GM18519 (cell line): ENCODE data around the gene HOXD9.

ENCODE experiments used
- ATAC-seq: cut with Tn5 transposase; IDR thresholded peaks from one replicate; pipeline ENCODE4 v1.9.1; 2021; ENCODE audit warnings: mild to moderate bottlenecking, moderate library complexity; ENCODE audit not compliant: unreplicated experiment, low FRiP score

HOXD9 gene

DNA sequence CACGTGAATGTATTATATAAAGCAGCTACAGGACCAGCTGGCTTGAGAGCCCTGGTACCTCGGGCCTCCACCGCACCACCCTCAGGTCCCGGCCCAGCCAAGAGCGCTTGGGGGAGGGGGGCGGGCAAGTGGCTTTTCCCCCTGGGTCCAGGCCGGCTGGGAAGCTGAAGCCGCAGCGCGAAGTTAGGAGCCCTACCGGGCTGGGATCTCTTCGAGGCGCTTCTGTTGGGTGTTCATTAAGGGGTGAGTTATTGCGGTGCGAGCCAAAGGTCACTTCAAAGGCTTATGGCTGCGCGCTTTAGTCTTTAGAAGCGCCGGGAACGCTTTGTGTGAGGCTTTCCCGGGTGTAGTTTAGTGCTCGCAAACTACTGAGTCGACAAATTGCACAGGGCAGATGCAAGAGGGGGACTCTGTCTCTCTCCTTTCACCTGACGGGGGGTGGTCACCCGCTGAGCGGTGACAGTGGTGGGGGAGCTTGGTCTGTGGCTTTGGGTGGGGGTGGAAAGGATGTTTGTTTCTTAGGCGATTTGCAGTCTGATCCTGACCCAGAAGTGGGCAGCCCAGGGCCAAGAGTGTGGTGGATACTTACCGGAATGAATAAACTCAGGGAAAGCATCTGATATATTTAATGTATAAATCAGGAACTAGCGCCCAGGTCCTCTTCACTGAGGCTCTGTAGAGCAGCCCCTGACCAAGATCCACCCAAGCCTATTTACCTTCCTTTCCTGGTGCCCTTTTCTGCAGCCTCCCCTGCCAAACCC, 40.6 kb downstream of the HOXD9 start:
- no peak for ATAC-seq

DNA sequence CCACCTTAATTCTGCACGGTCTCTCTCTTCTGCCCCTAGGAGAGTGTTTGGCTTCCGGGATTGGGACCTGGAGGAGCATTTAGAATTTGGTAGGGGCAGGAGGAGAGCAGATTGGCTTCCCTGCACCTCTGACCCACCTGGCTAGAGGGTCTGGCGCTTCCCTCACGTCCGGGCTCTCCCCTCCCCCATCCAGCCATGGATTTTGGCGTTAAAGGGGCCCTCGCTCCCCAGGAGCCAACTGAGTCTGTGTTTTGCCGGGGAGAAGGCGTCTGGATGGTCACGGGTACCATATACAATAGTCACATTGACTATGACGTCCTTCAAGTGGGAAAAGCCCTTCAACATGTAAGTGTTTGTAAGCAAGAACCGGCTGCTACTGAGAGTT, 41.1 kb downstream of the HOXD9 start:
- ATAC-seq, result no peak

DNA sequence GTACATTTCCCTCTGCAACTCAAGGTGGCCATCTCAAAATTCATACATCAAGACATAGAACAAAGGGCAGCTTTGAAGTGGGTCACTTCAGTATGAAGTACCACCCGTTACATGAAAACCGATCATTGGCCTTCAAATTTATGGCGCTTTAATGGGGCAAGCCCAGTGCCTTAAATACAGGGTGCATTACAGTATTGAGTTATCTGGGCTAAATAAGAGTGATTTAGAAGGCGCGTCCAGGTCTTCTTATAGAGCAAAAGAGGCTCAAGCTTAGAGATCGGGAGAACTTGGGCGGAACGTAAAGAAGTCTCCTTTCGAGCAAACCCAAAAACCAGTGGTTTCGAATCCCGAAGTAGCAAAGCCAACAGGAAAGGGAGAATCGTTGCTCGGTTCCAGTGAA, 41.7 kb downstream of the HOXD9 start:
- ATAC-seq, result no peak

DNA sequence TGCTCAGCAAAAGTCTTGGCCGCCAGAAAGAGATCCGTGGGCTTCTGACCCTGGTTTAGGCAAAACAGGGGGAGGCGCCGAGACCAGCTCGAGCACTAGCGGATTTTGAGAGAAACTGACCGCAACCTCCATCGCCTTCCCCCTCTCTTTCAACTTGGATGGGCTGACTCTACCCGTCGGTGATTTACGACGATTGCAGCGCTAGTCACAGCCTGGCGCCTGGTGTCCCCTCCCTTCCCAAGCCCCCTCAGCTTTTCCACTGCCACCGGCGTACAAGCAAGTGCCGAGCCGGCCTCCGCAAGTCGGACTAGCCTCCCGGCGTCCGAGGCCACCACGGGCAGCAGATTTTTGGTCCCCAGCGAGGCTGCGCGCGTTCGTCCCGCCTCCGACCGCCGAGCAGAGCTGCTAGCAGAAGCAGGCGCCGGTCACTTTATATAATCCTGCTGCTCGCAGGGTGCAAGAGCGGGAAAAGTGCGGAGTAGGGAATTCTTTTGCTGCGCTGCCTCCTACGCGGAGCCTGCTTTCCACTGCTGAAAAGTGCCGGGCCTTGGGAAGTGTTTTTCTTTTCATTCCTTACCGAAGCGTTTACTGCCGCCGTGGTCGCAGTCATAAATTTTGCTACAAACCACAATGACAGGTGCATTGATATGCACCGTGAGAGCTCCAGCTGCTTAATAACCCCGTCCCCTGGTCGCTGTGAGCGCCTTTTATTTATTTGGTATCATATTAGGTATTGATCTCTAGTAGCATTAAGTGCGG, 42.3 kb downstream of the HOXD9 start:
- ATAC-seq, result no peak

DNA sequence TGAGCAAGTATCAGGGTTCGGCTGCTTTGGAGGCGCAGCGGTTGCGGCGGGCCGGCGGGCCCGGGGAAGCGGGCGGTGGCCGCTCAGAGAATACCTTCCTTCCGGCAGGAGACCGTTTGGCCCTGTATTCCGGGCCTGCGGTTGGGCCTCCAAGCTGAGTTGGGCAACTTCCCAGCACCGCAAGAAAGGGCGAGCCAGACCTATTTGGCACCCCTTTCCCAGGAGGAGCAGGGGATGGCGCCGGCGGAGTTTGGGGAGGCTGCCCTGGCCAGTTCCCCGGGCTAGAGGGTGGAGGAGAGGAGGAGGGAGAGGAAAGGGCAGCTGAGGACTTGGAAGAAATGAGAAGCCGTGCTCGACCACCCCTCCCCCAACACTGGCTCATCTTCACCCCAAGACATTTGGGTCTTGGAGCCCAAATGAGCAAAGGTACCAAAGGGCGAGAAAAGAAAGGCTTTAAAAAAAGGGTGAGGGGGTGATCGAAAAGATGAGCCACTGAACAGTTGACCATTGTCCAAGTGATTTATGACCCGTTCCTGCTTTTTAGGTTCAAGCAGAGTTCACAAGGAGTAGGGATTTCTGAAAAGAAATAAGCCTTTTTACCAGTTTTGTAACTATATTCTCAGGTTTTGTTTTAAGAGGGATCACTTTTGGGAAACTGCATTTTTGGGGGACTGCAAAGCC, 43.0 kb downstream of the HOXD9 start:
- no peak for ATAC-seq

DNA sequence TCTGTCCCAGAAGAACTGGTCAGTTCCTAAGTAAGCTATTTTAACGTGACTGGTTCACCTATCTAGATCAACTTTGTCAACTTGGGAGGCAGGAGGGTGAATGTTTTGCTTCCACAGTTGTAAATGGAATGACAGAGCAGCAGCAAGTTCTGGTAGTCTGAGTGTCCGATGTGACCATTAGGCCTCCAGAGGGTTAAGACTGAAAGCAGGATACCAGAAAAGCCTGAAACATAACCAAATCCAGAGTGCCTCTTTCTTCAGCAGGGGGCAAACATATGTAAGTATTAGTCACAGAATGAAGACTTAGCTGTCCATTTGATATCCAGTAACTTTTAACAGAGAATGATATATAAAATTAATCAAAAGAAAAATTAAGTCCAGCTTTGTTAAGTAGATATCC, 43.8 kb downstream of the HOXD9 start:
- ATAC-seq, result no peak

DNA sequence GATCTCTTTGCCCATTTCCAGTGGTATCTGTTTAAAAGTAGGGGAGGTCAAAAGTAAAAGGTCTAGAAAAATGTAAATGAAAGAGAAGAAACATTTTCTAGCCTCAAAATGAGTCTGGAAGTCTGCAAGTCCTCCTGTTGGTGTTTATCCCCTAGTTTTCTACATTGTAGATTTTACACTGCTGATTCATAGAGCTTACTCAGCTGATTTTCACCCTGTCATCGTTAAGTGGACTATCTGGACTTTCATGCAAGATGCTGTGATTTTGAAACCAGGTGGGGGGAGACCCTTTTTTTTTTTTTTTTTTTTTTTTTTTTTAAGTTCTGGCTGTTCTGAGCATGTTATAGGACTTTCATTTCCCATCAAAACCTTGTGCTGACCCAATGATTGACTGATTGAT, 44.9 kb downstream of the HOXD9 start:
- ATAC-seq, result no peak

DNA sequence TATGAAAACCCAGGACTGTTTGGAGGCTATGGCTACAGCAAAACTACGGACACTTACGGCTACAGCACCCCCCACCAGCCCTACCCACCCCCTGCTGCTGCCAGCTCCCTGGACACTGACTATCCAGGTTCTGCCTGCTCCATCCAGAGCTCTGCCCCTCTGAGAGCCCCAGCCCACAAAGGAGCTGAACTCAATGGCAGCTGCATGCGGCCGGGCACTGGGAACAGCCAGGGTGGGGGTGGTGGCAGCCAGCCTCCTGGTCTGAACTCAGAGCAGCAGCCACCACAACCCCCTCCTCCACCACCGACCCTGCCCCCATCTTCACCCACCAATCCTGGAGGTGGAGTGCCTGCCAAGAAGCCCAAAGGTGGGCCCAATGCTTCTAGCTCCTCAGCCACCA, 46.7 kb downstream of the HOXD9 start:
- ATAC-seq, result no peak

DNA sequence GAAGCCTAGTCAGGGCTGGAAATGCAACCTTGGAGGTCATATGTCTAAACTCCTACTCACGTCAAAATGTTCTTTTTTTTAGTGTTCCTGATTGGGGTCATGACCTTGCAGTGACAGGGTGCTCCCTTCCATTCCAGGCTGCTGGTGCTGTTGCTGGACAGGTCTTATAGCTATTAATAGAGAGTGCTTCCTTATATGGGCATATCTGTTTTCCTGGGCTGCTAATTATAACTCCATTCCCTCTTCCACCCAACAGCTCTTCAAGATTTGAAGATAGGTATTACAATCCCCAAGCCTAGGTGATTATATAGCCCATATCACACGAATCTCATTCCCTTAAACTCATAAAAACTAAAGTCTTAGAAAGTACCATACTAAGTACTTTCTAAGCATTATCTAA, 47.2 kb downstream of the HOXD9 start:
- ATAC-seq, result no peak

DNA sequence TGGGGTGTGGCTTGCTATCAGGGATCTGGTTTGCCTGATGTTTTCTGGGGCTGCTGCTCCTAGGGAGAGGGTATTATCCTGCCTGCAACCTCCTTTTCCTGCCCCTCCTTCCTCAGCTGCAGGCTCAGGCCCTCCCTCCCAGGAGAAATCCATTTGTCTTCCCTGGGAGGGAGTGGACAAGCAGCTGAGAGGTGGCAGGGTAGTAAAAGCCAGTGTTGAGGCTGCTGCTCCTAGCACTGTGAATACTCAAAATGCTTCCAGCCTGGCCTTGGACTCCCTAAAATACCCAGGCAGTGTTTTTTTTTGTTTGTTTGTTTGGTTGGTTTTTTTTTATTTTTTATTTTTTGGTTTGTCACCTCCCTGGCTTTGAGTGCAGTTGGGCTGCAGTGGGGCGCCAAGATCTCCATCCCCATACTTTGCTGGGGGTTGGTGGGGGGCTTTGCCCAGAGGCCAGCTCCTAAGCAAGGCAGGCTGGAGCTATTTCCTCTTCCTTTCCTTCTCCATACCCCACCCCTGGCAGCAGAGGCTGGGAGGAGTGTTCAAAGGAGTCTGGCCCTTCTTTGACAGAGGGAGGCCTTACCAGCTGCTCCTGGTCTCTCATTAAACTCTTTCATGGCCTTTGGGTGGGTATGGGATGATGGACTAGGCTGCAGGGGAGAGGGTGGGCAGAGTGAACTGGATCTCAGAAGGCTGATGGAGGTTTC, 48.2 kb downstream of the HOXD9 start:
- no peak for ATAC-seq

DNA sequence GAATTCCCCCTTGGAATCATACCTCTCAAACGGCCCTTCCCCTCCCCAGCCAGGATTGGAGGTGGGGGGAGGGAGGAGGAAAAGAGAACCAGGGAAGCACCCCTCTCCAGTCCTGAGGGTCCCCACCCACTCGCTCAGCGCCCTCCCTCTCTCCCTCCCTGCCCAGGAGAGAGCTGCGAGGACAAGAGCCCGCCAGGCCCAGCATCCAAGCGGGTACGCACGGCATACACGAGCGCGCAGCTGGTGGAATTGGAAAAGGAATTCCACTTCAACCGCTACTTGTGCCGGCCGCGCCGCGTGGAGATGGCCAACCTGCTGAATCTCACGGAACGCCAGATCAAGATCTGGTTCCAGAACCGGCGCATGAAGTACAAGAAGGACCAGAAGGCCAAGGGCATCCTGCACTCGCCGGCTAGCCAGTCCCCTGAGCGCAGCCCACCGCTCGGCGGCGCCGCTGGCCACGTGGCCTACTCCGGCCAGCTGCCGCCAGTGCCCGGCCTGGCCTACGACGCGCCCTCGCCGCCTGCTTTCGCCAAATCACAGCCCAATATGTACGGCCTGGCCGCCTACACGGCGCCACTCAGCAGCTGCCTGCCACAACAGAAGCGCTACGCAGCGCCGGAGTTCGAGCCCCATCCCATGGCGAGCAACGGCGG, 49.0 kb downstream of the HOXD9 start:
- ATAC-seq, result no peak

DNA sequence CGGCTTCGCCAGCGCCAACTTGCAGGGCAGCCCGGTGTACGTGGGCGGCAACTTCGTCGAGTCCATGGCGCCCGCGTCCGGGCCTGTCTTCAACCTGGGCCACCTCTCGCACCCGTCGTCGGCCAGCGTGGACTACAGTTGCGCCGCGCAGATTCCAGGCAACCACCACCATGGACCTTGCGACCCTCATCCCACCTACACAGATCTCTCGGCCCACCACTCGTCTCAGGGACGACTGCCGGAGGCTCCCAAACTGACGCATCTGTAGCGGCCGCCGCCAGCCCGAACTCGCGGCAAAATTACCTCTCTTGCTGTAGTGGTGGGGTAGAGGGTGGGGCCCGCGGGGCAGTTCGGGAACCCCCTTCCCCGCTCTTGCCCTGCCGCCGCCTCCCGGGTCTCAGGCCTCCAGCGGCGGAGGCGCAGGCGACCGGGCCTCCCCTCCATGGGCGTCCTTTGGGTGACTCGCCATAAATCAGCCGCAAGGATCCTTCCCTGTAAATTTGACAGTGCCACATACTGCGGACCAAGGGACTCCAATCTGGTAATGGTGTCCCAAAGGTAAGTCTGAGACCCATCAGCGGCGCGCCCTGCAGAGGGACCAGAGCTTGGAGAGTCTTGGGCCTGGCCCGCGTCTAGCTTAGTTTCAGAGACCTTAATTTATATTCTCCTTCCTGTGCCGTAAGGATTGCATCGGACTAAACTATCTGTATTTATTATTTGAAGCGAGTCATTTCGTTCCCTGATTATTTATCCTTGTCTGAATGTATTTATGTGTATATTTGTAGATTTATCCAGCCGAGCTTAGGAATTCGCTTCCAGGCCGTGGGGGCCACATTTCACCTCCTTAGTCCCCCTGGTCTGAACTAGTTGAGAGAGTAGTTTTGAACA, 49.7 kb downstream of the HOXD9 start:
- ATAC-seq, result no peak

DNA sequence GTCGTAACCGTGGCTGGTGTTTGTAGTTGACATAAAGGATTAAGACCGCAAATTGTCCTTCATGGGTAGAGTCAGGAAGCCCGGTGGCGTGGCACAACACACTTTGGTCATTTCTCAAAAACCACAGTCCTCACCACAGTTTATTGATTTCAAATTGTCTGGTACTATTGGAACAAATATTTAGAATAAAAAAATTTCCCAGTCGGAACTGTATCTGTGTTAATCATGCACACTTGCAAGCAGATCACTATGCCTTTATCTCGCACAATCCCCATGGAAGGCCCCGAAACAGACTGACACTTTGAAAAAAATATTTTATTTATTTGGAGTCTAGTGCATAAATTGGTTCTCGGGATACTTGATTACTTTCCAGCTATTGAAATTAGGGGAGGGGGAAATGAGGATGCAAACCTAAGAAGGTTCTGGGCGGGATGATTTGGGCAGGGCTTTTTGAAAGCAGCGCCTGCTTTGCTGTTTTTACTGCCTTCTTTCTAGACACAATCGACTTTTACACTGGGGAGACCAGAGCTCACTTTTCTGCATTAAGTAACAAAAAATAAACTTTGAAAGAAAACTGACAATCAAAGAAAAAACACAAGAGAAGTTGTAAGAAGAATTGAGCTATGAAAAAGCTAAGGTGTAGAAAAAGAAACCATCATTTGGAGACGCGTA, 50.5 kb downstream of the HOXD9 start:
- no peak for ATAC-seq

DNA sequence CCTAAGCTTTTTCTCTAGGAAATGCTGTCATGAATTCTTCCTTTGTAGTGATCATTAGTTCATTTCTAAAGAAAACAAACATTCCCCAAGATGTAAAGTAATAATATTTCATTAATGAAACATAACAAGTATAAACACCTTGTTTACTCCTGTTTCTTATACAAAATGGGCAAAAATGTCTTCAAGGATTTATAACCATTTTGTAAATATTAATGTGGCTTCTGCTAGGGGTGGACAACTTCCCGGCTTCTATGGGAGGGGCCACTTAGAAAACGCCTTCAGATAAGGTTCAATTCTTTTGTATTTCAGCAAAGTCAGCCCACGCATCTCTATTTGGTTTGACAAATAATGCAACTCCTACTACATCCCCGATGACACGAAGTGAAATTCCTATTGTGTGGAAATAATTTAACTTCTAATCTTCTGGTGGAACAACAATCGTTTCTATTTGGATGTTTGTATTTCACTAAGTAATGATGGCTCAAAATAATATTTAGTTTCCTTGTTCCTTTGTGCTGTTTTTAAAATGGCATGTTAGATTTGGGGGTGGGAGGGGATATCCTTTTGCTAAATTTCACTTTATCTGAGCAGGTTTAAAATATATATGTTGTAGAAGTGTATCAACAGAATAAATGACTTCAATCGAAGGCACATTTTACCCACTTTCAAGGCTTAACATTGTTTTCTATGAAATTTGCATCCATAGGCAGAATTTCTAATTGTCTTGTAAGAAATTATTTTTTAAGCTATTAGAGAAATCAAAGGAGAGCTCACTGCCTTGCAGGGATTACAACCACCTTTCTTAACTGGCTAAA, 51.3 kb downstream of the HOXD9 start:
- ATAC-seq, result no peak

DNA sequence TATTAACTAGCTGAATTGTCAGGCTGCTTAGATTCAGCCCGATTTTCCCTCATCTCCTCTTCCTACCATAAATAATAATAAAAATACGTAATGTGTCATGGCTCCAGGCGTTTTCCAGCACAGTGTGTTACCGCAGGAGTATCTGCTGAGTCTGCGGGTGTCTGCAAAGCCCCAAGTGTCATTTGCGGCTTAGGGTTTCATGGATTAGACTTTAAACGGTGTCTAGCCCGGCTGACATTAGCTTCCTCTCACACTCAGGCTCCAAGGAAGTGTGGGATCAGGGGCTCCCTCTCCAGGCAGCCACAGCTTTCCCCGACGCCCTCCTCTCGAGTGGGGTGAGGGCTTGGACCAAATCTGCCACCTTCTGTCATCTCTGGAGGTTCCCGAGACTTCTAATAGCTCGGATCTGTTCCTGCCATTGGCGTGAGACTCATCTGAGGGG, 51.9 kb downstream of the HOXD9 start:
- ATAC-seq, result no peak
